MM.1S (cell line): ENCODE measurements around the gene CD96.

Experiments used
- DNase-seq: peaks from one replicate; pipeline ENCODE4 v3.0.0-alpha.2; 2015
- H2AFZ ChIP-seq: fragments of 300-600 bp; sonication (generic); 2 replicates; pipeline ENCODE4 v1.6.0; 2016; ENCODE audit warnings: antibody characterized with exemption, low read length
- H3F3A ChIP-seq: fragments of 300-600 bp; sonication (generic); 2 replicates; pipeline ENCODE4 v1.6.1; 2016; ENCODE audit warnings: mild to moderate bottlenecking, antibody characterized with exemption, low read length, moderate library complexity, mixed read lengths; ENCODE audit not compliant: insufficient read depth
- H3K27ac ChIP-seq: fragments of 300-600 bp; sonication (generic); 2 replicates; pipeline ENCODE4 v1.5.1; 2016; ENCODE audit warnings: mild to moderate bottlenecking, low read length
- H3K27me3 ChIP-seq: fragments of 300-600 bp; sonication (generic); replicated peaks from 2 replicates; pipeline ENCODE4 v1.6.0; 2016; ENCODE audit warnings: low read length; ENCODE audit not compliant: insufficient read depth
- H3K36me3 ChIP-seq: fragments of 300-600 bp; sonication (generic); replicated peaks from 2 replicates; pipeline ENCODE4 v1.6.1; 2016; ENCODE audit warnings: mild to moderate bottlenecking, low read length, mixed read lengths; ENCODE audit not compliant: insufficient read depth
- H3K4me1 ChIP-seq: fragments of 300-600 bp; sonication (generic); 2 replicates; pipeline ENCODE4 v1.6.1; 2016; ENCODE audit warnings: low read length, mixed read lengths
- H3K4me2 ChIP-seq: fragments of 300-600 bp; sonication (generic); 2 replicates; pipeline ENCODE4 v1.6.0; 2016; ENCODE audit warnings: low read depth, low read length
- H3K4me3 ChIP-seq: fragments of 300-600 bp; sonication (generic); 2 replicates; pipeline ENCODE4 v1.5.1; 2016; ENCODE audit warnings: low read length, mixed read lengths
- H3K79me2 ChIP-seq: fragments of 300-600 bp; sonication (generic); 2 replicates; pipeline ENCODE4 v1.6.1; 2016; ENCODE audit warnings: mixed run types, low read length, mixed read lengths
- H3K9ac ChIP-seq: fragments of 300-600 bp; sonication (generic); 2 replicates; pipeline ENCODE4 v1.6.1; 2016; ENCODE audit warnings: low read length, mixed read lengths
- H3K9me2 ChIP-seq: fragments of 300-600 bp; sonication (generic); replicated peaks from 2 replicates; pipeline ENCODE4 v1.6.1; 2016; ENCODE audit warnings: mild to moderate bottlenecking, low read length, mixed read lengths; ENCODE audit not compliant: insufficient read depth
- H3K9me3 ChIP-seq: fragments of 300-600 bp; sonication (generic); replicated peaks from 2 replicates; pipeline ENCODE4 v1.6.1; 2016; ENCODE audit warnings: mild to moderate bottlenecking, low read length, mixed read lengths; ENCODE audit not compliant: insufficient read depth
- H4K20me1 ChIP-seq: fragments of 300-600 bp; sonication (generic); 2 replicates; pipeline ENCODE4 v1.6.1; 2016; ENCODE audit warnings: mild to moderate bottlenecking, low read length, moderate library complexity, mixed read lengths; ENCODE audit not compliant: insufficient read depth
- CTCF ChIP-seq: fragments of 300-600 bp; sonication (generic); IDR thresholded peaks from 2 replicates; pipeline ENCODE4 v1.5.1; 2016; ENCODE audit warnings: antibody characterized with exemption, low read length, mixed read lengths
- EZH2 ChIP-seq: fragments of 300-600 bp; sonication (generic); optimal IDR thresholded peaks from 2 replicates; pipeline ENCODE3; 2017; ENCODE audit warnings: low read depth, mild to moderate bottlenecking, antibody characterized with exemption, low read length, mixed read lengths
- EZH2phosphoT487 ChIP-seq: fragments of 300-600 bp; sonication (generic); IDR thresholded peaks from 2 replicates; pipeline ENCODE4 v1.6.1; 2018; ENCODE audit warnings: antibody characterized with exemption, low read length

The CD96 gene

DNA sequence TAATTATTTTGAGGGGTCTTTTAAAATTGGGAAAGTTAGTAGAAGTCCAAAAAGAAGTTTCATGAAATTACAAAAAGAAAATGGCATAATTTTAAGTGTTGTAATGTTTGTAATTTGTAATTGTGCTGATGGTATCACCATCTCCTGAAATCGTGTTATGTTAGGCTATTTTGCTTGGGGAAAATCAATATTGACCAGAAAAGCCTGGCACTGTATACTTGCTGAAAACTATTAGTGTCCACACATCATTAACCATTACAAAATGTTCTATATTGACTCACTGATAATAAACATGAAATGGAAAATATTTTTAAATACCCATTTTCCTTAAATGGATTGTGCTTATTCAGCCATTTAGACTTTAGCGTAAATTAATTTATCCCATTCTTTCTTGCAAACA lies 93.4 kb downstream of the CD96 start:
- Histone ChIP-seq H3K4me1 (no peaks in the 10 kb centered on the region), H2AFZ (no peak overlapping the region), H3K27me3 (no peaks in the 10 kb centered on the region), H3F3A (no peaks in the 10 kb centered on the region), H4K20me1 (no peaks in the 10 kb centered on the region), H3K27ac (no peak overlapping the region), H3K79me2 (no peaks in the 10 kb centered on the region), H3K4me3 (no peak overlapping the region), H3K9me2 (no peaks in the 10 kb centered on the region), H3K36me3 (no peaks in the 10 kb centered on the region), H3K9ac (no peak overlapping the region), H3K4me2 (no peak overlapping the region), H3K9me3 (no peaks in the 10 kb centered on the region)
- DNase-seq: no peak
- no peak for TF ChIP-seq EZH2
- no peak for TF ChIP-seq EZH2phosphoT487

DNA sequence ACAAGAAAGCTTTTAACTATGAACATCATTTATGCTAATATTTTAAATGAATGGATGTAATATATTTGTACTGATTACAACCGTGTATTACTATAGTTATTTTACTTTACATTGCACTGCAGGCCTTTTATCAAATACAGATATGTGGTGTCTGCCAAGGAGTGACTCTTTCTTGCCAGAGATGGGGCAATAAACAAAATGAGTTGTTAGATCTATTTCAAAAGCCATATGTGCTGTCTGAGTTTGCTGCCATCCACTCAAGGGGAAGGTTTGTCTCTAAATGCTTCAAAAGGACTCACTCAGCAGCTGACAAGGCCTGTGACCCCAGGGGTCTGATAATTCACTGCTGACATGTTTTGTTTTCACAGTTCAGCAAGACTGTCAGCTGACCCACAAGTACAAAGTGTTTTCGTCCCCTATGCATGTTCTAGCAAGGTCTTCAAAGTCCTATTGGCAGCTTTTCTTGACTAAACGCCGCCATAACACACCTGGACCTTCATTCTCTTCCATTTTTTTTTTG lies 94.4 kb downstream of the CD96 start:
- no peak overlapping the region for H2AFZ ChIP-seq
- H3K27ac ChIP-seq: no peak overlapping the region
- H4K20me1 ChIP-seq: no peaks in the 10 kb centered on the region
- no peaks in the 10 kb centered on the region for H3K27me3 ChIP-seq
- DNase-seq: no peak
- no peak for TF ChIP-seq CTCF
- TF ChIP-seq EZH2: no peak
- no peak for TF ChIP-seq EZH2phosphoT487
- H3K4me3 ChIP-seq: no peak overlapping the region
- H3K9ac ChIP-seq: no peak overlapping the region
- no peaks in the 10 kb centered on the region for H3K4me1 ChIP-seq
- no peaks in the 10 kb centered on the region for H3F3A ChIP-seq
- no peaks in the 10 kb centered on the region for H3K9me2 ChIP-seq
- H3K79me2 ChIP-seq: no peaks in the 10 kb centered on the region
- H3K4me2 ChIP-seq: no peak overlapping the region
- H3K36me3 ChIP-seq: no peaks in the 10 kb centered on the region
- no peaks in the 10 kb centered on the region for H3K9me3 ChIP-seq

DNA sequence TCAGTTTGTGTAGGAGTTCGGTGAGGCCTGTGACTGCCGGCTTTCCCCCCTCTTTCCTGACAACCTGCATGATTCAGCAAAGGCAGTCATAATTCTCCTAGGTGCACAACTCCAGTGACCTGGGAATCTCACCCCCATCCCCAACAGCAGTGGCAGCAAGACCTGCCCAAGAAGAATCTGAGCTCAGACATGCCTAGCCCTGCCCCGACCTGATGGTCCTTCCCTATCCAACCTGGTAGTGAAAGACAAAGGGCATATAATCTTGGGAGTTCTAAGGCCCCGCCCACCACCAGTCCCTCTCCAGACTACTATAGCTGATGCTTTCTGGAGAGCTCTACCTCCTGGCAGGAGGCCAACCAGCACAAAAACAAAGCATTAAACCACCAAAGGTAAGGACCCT lies 97.3 kb downstream of the CD96 start:
- Histone ChIP-seq H3K9ac (no peak overlapping the region), H2AFZ (no peak overlapping the region), H3F3A (no peaks in the 10 kb centered on the region), H3K9me2 (no peaks in the 10 kb centered on the region), H3K27ac (no peak overlapping the region), H3K4me2 (no peak overlapping the region), H3K79me2 (no peaks in the 10 kb centered on the region), H3K36me3 (no peaks in the 10 kb centered on the region), H3K27me3 (no peaks in the 10 kb centered on the region), H3K4me1 (no peaks in the 10 kb centered on the region), H3K4me3 (no peak overlapping the region), H4K20me1 (no peaks in the 10 kb centered on the region), H3K9me3 (no peaks in the 10 kb centered on the region)
- DNase-seq: no peak
- no peak for TF ChIP-seq CTCF
- TF ChIP-seq EZH2: no peak
- TF ChIP-seq EZH2phosphoT487: no peak

- Histone ChIP-seq H3K27ac (no peak overlapping the region), H3K9me2 (no peaks in the 10 kb centered on the region), H3K27me3 (no peaks in the 10 kb centered on the region), H3K36me3 (no peaks in the 10 kb centered on the region), H3K4me1 (no peaks in the 10 kb centered on the region), H3K79me2 (no peaks in the 10 kb centered on the region), H3F3A (no peaks in the 10 kb centered on the region), H3K4me2 (no peak overlapping the region), H3K9me3 (no peaks in the 10 kb centered on the region), H3K4me3 (no peak overlapping the region), H4K20me1 (no peaks in the 10 kb centered on the region), H2AFZ (no peak overlapping the region), H3K9ac (no peak overlapping the region)
- no peak for DNase-seq
- TF ChIP-seq EZH2 (no peak), CTCF (no peak), EZH2phosphoT487 (no peak)
Measured at GRCh38 chr3:111648991-111649579, 107.1 kb downstream of the CD96 start.
